Smooth muscle cell (in vitro differentiated cells): ENCODE measurements around the gene BBLN. TPM values are rescaled to one million over a fixed set of nuclear protein-coding genes. Genes with fewer than 3 reads are reported as not detected.

Experiments
- DNase-seq: peaks from one replicate; lab custom pipeline; 2025; ENCODE audit not compliant: unreplicated experiment; lab: John Stamatoyannopoulos, UW
- H2AFZ ChIP-seq: fragments of 200-600 bp; sonication (generic); 2 replicates; pipeline ENCODE4 v1.6.0; 2016; ENCODE audit warnings: antibody characterized with exemption, low read depth, mild to moderate bottlenecking
- H3F3A ChIP-seq: fragments of 200-600 bp; sonication (generic); 2 replicates; pipeline ENCODE4 v1.6.0; 2017; ENCODE audit warnings: antibody characterized with exemption, low read depth
- H3K27ac ChIP-seq: fragments of 200-600 bp; sonication (generic); 2 replicates; pipeline ENCODE4 v1.5.1; 2016; ENCODE audit warnings: low read depth, mild to moderate bottlenecking
- H3K27me3 ChIP-seq: fragments of 200-600 bp; sonication (generic); 2 replicates; pipeline ENCODE4 v1.6.1; 2016; ENCODE audit warnings: low read depth, mild to moderate bottlenecking
- H3K36me3 ChIP-seq: fragments of 200-600 bp; sonication (generic); 2 replicates; pipeline ENCODE4 v1.5.1; 2016; ENCODE audit warnings: low read depth
- H3K4me1 ChIP-seq: fragments of 200-600 bp; sonication (generic); 2 replicates; pipeline ENCODE4 v1.5.1; 2016; ENCODE audit warnings: low read depth
- H3K4me2 ChIP-seq: fragments of 200-600 bp; sonication (generic); 2 replicates; pipeline ENCODE4 v1.6.0; 2016; ENCODE audit warnings: mild to moderate bottlenecking
- H3K4me3 ChIP-seq: fragments of 200-600 bp; sonication (generic); 2 replicates; pipeline ENCODE4 v1.5.1; 2016; ENCODE audit warnings: mild to moderate bottlenecking
- H3K79me2 ChIP-seq: fragments of 200-600 bp; sonication (generic); 2 replicates; pipeline ENCODE4 v1.6.0; 2016; ENCODE audit warnings: low read depth, mild to moderate bottlenecking
- H3K9ac ChIP-seq: fragments of 200-600 bp; sonication (generic); 2 replicates; pipeline ENCODE4 v1.6.0; 2016; ENCODE audit warnings: low read depth
- H3K9me3 ChIP-seq: fragments of 200-600 bp; sonication (generic); replicated peaks from 2 replicates; pipeline ENCODE4 v1.5.1; 2016; ENCODE audit warnings: low read depth
- H4K20me1 ChIP-seq: fragments of 200-600 bp; sonication (generic); 2 replicates; pipeline ENCODE4 v1.6.0; 2016; ENCODE audit warnings: low read depth
- CTCF ChIP-seq: fragments of 200-600 bp; sonication (generic); IDR thresholded peaks from 2 replicates; pipeline ENCODE4 v1.5.1; 2017; ENCODE audit warnings: borderline replicate concordance, mild to moderate bottlenecking, antibody characterized with exemption; ENCODE audit not compliant: insufficient read depth, poor library complexity, severe bottlenecking
- WGBS: methylation state at CpG from one replicate; pipeline ENCODE4 v1.1.7; 2016; ENCODE audit warnings: low lambda C conversion rate; 5-methylcytosine and 5-hydroxymethylcytosine counted together
- polyA plus RNA-seq: library from polyadenylated mRNA; unstranded; fragments of >200 nt; fragmentation: Nextera tagmentation; extraction: Ambion mirVana; gene quantifications from 2 replicates; pipeline ENCODE4 v1.2.1, GENCODE V29; 2016
- total RNA-seq: library from RNA; depleted of rRNA; stranded (reverse); fragments of >200 nt; gene quantifications from 2 replicates; pipeline ENCODE4 v1.2.3, GENCODE V29; 2014

The BBLN gene
- total and polyA plus RNA-seq, 2 experiments from 2014 or later: 133 to 229 TPM

- H3K79me2 ChIP-seq: peaks cover 8% of the 10 kb centered on the region
- H3K27ac ChIP-seq: peak within 1 kb of the TSS; percentile 88
- no peak for TF ChIP-seq CTCF
- H3K4me3 ChIP-seq: peak within 1 kb of the TSS; percentile 91
- H2AFZ ChIP-seq: peak within 1 kb of the TSS; percentile 90
- H3F3A ChIP-seq: no peaks in the 10 kb centered on the region
- DNase-seq: peak; percentile 69
- H3K9me3 ChIP-seq: no peaks in the 10 kb centered on the region
- H3K4me2 ChIP-seq: peak within 1 kb of the TSS; percentile 97
- H3K36me3 ChIP-seq: no peaks in the 10 kb centered on the region
- no peaks in the 10 kb centered on the region for H3K27me3 ChIP-seq
- peaks cover 12% of the 10 kb centered on the region for H4K20me1 ChIP-seq
- H3K4me1 ChIP-seq: no peaks in the 10 kb centered on the region
- 1% methylated on average over 50 of the region's 56 CpGs for WGBS
- H3K9ac ChIP-seq: peak within 1 kb of the TSS; percentile 92
Observed at GRCh38 chr9:128127568-128127989, 32.5 kb upstream of the BBLN start, which contains the start of gene PTGES2. TSS of gene PTGES2 (minus strand) at chr9:128127729. CDS start at chr9:128127717, 12 bp downstream.

- WGBS: 1% methylated on average over 61 of the region's 82 CpGs
- peaks cover 12% of the 10 kb centered on the region for H4K20me1 ChIP-seq
- H3K36me3 ChIP-seq: no peaks in the 10 kb centered on the region
- H2AFZ ChIP-seq: peak overlapping the region; percentile 90
- H3K9me3 ChIP-seq: no peaks in the 10 kb centered on the region
- H3K27me3 ChIP-seq: peaks cover 1% of the 10 kb centered on the region
- TF ChIP-seq CTCF: peak; percentile 2
- H3K4me3 ChIP-seq: peak overlapping the region; percentile 91
- no peaks in the 10 kb centered on the region for H3F3A ChIP-seq
- peak; percentile 69 for DNase-seq
- peak overlapping the region; percentile 97 for H3K4me2 ChIP-seq
- no peaks in the 10 kb centered on the region for H3K4me1 ChIP-seq
- H3K27ac ChIP-seq: peak overlapping the region; percentile 88
- H3K79me2 ChIP-seq: peaks cover 8% of the 10 kb centered on the region
- H3K9ac ChIP-seq: peak overlapping the region; percentile 92
Observed at GRCh38 chr9:128127990-128128835, 31.9 kb upstream of the BBLN start.

DNA sequence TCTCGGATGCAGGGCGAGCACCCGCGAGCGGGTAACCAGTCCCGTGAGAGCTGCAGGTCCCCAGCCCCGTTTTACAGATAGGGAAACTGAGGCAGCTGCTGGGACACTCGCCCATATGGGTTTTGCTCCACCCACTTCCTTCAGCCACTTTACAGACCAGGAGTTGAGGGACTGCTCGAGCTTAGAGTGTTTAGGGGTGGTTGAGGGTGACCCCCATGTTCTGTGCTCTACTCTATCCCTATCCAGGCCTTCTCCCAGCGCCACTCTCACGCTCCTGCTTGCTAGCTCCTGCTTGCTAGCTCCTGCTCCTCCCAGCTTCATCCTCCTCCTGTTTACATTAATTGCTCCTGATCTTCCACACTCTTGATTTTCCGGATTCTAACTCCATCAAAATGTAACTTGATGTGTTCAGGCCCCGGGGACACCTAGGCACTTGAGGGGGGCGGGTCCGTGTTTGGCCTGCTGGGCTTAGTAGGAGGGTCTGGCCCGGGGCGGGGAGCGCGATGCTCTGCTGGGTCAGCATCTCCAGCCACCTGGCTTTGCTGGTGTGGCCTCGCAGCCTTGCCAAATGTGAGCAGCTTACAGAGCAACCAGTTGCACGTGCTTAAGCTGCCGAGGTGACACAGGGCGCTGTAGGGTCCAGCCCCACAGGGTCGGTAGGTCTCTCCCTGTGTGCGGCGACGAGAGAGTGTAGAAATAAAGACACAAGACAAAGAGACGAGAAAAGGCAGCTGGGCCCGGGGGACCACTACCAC lies 31.1 kb upstream of the BBLN start:
- Histone ChIP-seq H3K4me2 (peak overlapping the region; percentile 97), H3K36me3 (no peaks in the 10 kb centered on the region), H3K9ac (peak overlapping the region; percentile 92), H4K20me1 (peaks cover 12% of the 10 kb centered on the region), H3K27me3 (peaks cover 3% of the 10 kb centered on the region), H3K4me1 (no peaks in the 10 kb centered on the region), H3K79me2 (peaks cover 8% of the 10 kb centered on the region), H3K27ac (no peak overlapping the region), H3K9me3 (no peaks in the 10 kb centered on the region), H3F3A (no peaks in the 10 kb centered on the region), H3K4me3 (peak overlapping the region; percentile 91), H2AFZ (peak overlapping the region; percentile 90)
- DNase-seq: no peak
- WGBS: 71% methylated on average over 29 of the region's 29 CpGs
- TF ChIP-seq CTCF: no peak
